ENCODE results near the gene AKIRIN1. TPM values are rescaled to one million over a fixed set of nuclear protein-coding genes. Genes with fewer than 3 reads are reported as not detected.
A peak's percentile ranks its signal among the peaks of the same experiment; 100 is the strongest.
"Not testable (repeated sequence)": the region's sequence is repeated elsewhere in the genome, so short reads cannot be mapped to it uniquely, and the experiment has no call there.

Gene AKIRIN1
- total and polyA plus RNA-seq, 8 donors, result 43.4 to 79.5 (median 67.2) TPM

GRCh38 chr1:39006287-39006686, 15.2 kb downstream of the AKIRIN1 start:
- Histone ChIP-seq H3K27ac (no peak overlapping the region), H3K36me3 (peaks cover 0 to 100% of the 10 kb centered on the region in 2 donors), H3K4me1 (no peaks in the 10 kb centered on the region), H3K4me3 (no peak overlapping the region), H3K9me3 (no peaks in the 10 kb centered on the region), H3K27me3 (no peaks in the 10 kb centered on the region)
- DNase-seq, result no peak
- TF ChIP-seq CTCF (IDR thresholded peaks at IDR 0.05), result no peak
- intact Hi-C loops (cut with DNase I), result no loop called here
- ATAC-seq, result no peak

- no peaks in the 10 kb centered on the region for H3K4me1 ChIP-seq
- intact Hi-C loops (cut with DNase I), result no loop called here
- ATAC-seq (no peak), DNase-seq (no peak)
- TF ChIP-seq CTCF (IDR thresholded peaks at IDR 0.05), result no peak
- peaks cover 0 to 100% of the 10 kb centered on the region in 2 donors for H3K36me3 ChIP-seq
- H3K9me3 ChIP-seq, result no peaks in the 10 kb centered on the region
- H3K27ac ChIP-seq, result no peak overlapping the region
- H3K4me3 ChIP-seq, result no peak overlapping the region
- H3K27me3 ChIP-seq, result no peaks in the 10 kb centered on the region
Measured at GRCh38 chr1:39006726-39007645, 15.9 kb downstream of the AKIRIN1 start.

- H3K9me3 ChIP-seq; H3K27ac ChIP-seq; H3K4me1 ChIP-seq; DNase-seq; ATAC-seq; intact Hi-C loops (cut with DNase I); H3K27me3 ChIP-seq; H3K4me3 ChIP-seq: not testable (repeated sequence)
- H3K36me3 ChIP-seq, result peaks cover 0 to 33% of the 10 kb centered on the region in 2 donors
Measured at GRCh38 chr1:39014956-39015355, 23.9 kb downstream of the AKIRIN1 start.

- TF ChIP-seq CTCF (IDR thresholded peaks at IDR 0.05), result no peak
Measured at GRCh38 chr1:39016604-39017171, 25.6 kb downstream of the AKIRIN1 start.

GRCh38 chr1:39017266-39017665, 26.2 kb downstream of the AKIRIN1 start:
- no peak for ATAC-seq

More at GRCh38 chr1:39016604-39017171, 25.6 kb downstream of the AKIRIN1 start:
- ATAC-seq (peak; percentile 77), DNase-seq (no peak)
- Histone ChIP-seq H3K27me3 (no peaks in the 10 kb centered on the region), H3K36me3 (peaks cover 0 to 16% of the 10 kb centered on the region in 2 donors), H3K27ac (no peak overlapping the region), H3K4me1 (no peaks in the 10 kb centered on the region), H3K4me3 (no peak overlapping the region), H3K9me3 (no peaks in the 10 kb centered on the region)
- intact Hi-C loops (cut with DNase I), result no loop called here

GRCh38 chr1:39020494-39020893, 29.4 kb downstream of the AKIRIN1 start:
- H3K4me1 ChIP-seq; H3K27me3 ChIP-seq; H3K9me3 ChIP-seq; intact Hi-C loops (cut with DNase I); H3K27ac ChIP-seq; H3K4me3 ChIP-seq; H3K36me3 ChIP-seq; DNase-seq; ATAC-seq: not testable (repeated sequence)

More at GRCh38 chr1:39017266-39017665, 26.2 kb downstream of the AKIRIN1 start:
- intact Hi-C loops (cut with DNase I), result no loop called here
- Histone ChIP-seq H3K27me3 (no peaks in the 10 kb centered on the region), H3K27ac (no peak overlapping the region), H3K36me3 (peaks cover 0 to 10% of the 10 kb centered on the region in 2 donors), H3K4me1 (no peaks in the 10 kb centered on the region), H3K4me3 (no peak overlapping the region), H3K9me3 (no peaks in the 10 kb centered on the region)
- TF ChIP-seq CTCF (IDR thresholded peaks at IDR 0.05), result no peak
- no peak for DNase-seq
